OCI-LY3 (cell line): Measurements from ENCODE around the gene CTSS.

Experiments used
- CTCF ChIP-seq: fragments of 200-600, 300-600 bp; sonication (generic); IDR thresholded peaks from 2 replicates; pipeline ENCODE4 v1.5.1; 2014; ENCODE audit warnings: antibody characterized with exemption, low read length, low read depth
- EZH2phosphoT487 ChIP-seq: fragments of 200-600 bp; shearing (Covaris generic); IDR thresholded peaks from 2 replicates; pipeline ENCODE4 v1.6.1; 2018; ENCODE audit warnings: antibody characterized with exemption, mixed run types, low read depth

- TF ChIP-seq EZH2phosphoT487: no peak
- no peak for TF ChIP-seq CTCF
Observed at GRCh38 chr1:150772326-150772725, 6.7 kb upstream of the CTSS start.
